Peyer's patch (tissue), 4 donors: ENCODE measurements around the gene UNC5A. TPM values are rescaled to one million over a fixed set of nuclear protein-coding genes. Genes with fewer than 3 reads are reported as not detected.

ENCODE experiments used
- DNase-seq, 3 donors: peaks; one replicate each; pipeline ENCODE4 v3.0.0-alpha.2; 2017 to 2019
- H3K27ac ChIP-seq, 4 donors: fragments of 200-600 bp; sonication (generic); one replicate each; pipeline ENCODE4 v1.5.1; 2016 to 2019
- H3K27me3 ChIP-seq, 2 donors: fragments of 200-600 bp; sonication (generic); one replicate each; pipeline ENCODE4 v1.5.1; 2019
- H3K36me3 ChIP-seq, 3 donors: fragments of 200-600 bp; sonication (generic); one replicate each; pipeline ENCODE4 v1.5.1; 2016 to 2019
- H3K4me1 ChIP-seq, 4 donors: fragments of 200-600 bp; sonication (generic); one replicate each; pipeline ENCODE4 v1.5.1; 2016 to 2019
- H3K4me3 ChIP-seq, 4 donors: fragments of 200-600 bp; sonication (generic); 1 replicate in 3 of 4; 2 replicates in 1 of 4; pipeline ENCODE4 v1.5.1; 2016 to 2019; ENCODE audit warnings: mild to moderate bottlenecking in 1 of 4
- H3K9me3 ChIP-seq, 4 donors: fragments of 200-600 bp; sonication (generic); one replicate each; pipeline ENCODE4 v1.5.1; 2016 to 2019; ENCODE audit warnings: mild to moderate bottlenecking in 1 of 4
- POLR2A ChIP-seq, 2 donors: fragments of 450-650 bp; IDR thresholded peaks; one replicate each; pipeline ENCODE4 v1.5.1; 2017; ENCODE audit warnings: antibody characterized with exemption in 2 of 2, mild to moderate bottlenecking in 2 of 2, moderate library complexity in 2 of 2
- total RNA-seq, 4 donors: library from RNA; depleted of rRNA; stranded (reverse); fragments of >200 nt; gene quantifications; one replicate each; pipeline ENCODE4 v1.1.0, GENCODE V29; 2016
- TF ChIP-seq, protein P1 (sequence below), 6 experiments: fragments of 450-650 bp in 4 of 6; fragments of 200-600 bp in 2 of 6; sonication (generic) in 1 of 6; IDR thresholded peaks; one replicate each; pipeline ENCODE4 v1.5.1; 2017 to 2019; ENCODE audit warnings: antibody characterized with exemption in 6 of 6, mild to moderate bottlenecking in 3 of 6, moderate library complexity in 1 of 6

Gene UNC5A
- total RNA-seq, 4 donors from 2014 or later: 0.18 TPM; not detected in 3

DNA sequence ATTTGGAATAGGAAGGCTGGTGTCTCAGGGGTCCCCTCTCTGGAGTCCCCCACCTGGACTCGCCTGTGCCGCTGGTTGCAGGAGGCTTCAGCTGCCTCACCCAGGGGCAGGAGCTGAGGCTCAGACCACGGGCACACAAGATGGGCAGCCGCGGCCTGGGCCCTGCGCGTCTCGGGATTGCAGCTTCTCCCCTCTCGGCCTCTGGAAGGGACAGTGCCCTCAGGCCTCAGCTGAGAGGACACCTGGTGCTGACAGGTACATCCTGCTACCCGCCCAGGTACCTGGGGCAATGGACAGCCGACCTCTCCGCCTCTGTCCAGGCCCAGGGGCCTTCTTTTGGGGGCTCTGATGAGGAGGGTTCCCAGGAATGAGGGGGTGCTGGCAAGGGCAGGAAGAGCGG lies 38.3 kb downstream of the UNC5A start:
- H3K4me1 ChIP-seq: no peaks in the 10 kb centered on the region
- H3K27me3 ChIP-seq: no peaks in the 10 kb centered on the region
- H3K9me3 ChIP-seq: no peaks in the 10 kb centered on the region
- DNase-seq: no peak
- no peak for TF ChIP-seq POLR2A (IDR thresholded peaks at IDR 0.05)
- TF ChIP-seq, protein P1, sequence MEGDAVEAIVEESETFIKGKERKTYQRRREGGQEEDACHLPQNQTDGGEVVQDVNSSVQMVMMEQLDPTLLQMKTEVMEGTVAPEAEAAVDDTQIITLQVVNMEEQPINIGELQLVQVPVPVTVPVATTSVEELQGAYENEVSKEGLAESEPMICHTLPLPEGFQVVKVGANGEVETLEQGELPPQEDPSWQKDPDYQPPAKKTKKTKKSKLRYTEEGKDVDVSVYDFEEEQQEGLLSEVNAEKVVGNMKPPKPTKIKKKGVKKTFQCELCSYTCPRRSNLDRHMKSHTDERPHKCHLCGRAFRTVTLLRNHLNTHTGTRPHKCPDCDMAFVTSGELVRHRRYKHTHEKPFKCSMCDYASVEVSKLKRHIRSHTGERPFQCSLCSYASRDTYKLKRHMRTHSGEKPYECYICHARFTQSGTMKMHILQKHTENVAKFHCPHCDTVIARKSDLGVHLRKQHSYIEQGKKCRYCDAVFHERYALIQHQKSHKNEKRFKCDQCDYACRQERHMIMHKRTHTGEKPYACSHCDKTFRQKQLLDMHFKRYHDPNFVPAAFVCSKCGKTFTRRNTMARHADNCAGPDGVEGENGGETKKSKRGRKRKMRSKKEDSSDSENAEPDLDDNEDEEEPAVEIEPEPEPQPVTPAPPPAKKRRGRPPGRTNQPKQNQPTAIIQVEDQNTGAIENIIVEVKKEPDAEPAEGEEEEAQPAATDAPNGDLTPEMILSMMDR (IDR thresholded peaks at IDR 0.05): no peak
- H3K36me3 ChIP-seq: no peaks in the 10 kb centered on the region
- no peak overlapping the region for H3K27ac ChIP-seq
- H3K4me3 ChIP-seq: no peak overlapping the region

DNA sequence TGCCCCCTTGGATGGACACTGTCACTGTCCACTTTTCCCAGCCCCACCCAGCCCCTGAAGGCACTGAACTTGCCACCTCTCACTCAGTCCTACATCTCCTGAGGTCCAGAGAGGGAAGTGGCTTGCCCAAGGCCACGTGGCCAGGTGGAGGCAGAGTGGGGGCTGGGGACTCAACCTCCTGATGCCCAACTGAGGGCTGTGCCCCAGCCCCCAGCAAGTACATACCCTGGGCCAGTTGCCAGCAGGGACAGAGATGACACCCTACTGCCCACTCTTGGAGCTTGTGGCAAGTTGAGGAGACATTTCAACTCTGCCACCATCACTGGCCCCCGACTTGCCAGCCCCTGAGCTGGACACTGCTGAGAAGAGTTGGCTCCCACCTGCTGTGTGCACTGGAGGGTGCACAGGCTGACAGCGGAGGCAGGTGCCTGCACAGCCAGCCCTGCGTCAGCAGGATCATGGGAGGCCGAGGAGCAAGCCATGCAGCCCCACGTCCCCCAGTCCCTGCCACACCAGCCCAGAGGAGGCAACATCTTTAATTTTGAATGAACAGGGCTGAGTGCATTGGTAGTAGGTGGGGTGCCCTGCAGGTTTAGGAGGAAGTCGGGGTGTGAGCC lies 39.4 kb downstream of the UNC5A start:
- no peak for DNase-seq
- Histone ChIP-seq H3K27ac (no peak overlapping the region), H3K36me3 (no peaks in the 10 kb centered on the region), H3K4me3 (no peak overlapping the region), H3K4me1 (no peaks in the 10 kb centered on the region), H3K9me3 (no peaks in the 10 kb centered on the region), H3K27me3 (no peaks in the 10 kb centered on the region)
- no peak for TF ChIP-seq POLR2A (IDR thresholded peaks at IDR 0.05)
- TF ChIP-seq, protein P1 (IDR thresholded peaks at IDR 0.05): no peak

DNA sequence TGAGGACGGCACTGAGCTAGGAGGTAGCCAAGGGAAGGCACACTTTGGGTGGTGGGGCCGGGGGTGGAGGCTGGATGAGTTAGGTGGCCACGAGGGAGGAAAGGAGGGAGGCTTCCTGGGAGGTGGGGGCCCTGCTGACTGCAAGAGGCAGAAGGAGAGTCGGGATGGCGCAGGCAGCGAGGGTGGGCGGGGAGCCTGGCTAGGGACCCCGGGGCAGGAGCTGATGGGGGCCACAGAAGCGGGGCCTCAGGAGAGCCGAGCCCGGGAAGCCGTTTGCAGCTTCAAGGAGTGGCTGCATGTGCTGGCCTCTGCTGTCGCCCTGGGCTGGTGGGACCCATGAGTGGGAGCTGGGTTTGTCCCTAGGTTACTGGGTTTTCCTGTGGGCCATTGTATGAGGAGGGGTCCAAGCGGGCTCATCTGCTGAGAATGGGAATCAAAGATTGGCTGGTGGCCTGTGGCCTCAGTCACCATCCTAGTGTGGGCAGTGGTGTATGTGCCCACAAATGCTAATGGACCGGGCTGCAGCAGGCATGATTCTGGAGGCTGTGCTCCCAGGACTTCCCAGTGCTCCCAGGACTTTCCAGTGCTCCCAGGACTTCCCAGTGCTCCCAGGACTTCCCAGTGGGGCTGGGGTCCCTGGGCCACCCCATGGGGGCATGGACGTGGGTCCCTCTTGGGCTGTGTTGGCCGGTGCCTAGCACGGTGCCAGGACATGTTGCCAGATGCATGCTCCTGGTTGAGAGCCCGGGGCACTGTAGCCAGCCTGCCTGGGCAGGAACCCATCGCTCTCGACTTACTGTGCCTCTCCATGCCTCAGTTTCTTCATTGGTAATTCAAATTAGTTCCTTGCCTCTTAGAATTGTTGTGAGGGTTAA lies 40.2 kb downstream of the UNC5A start:
- H3K36me3 ChIP-seq: no peaks in the 10 kb centered on the region
- no peak overlapping the region for H3K4me3 ChIP-seq
- no peaks in the 10 kb centered on the region for H3K27me3 ChIP-seq
- H3K9me3 ChIP-seq: no peaks in the 10 kb centered on the region
- DNase-seq: no peak
- no peak overlapping the region for H3K27ac ChIP-seq
- TF ChIP-seq, protein P1 (IDR thresholded peaks at IDR 0.05): no peak
- no peak for TF ChIP-seq POLR2A (IDR thresholded peaks at IDR 0.05)
- H3K4me1 ChIP-seq: no peaks in the 10 kb centered on the region

DNA sequence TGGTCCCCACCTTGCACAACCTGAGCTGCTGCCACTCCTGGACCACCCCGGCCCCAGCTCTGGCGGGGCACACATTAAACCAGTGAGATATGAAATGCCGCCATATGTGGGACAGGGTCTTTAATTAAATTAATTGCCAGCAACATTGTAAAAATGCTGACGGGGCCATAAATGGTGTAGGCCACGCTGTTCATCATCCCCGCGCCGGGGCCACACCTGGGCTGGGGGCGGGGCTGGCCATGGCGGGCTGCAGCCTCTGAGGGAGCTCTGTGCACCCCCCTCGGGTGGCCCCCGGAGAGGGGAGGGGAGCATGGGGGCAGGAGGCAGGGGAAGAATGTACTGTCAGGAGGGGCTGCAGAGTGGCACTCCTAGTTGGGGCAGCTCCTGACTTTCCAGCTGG lies 41.0 kb downstream of the UNC5A start:
- H3K27me3 ChIP-seq: no peaks in the 10 kb centered on the region
- no peaks in the 10 kb centered on the region for H3K9me3 ChIP-seq
- no peaks in the 10 kb centered on the region for H3K4me1 ChIP-seq
- TF ChIP-seq, protein P1 (IDR thresholded peaks at IDR 0.05): no peak
- TF ChIP-seq POLR2A (IDR thresholded peaks at IDR 0.05): no peak
- DNase-seq: no peak
- H3K36me3 ChIP-seq: no peaks in the 10 kb centered on the region
- H3K4me3 ChIP-seq: no peak overlapping the region
- no peak overlapping the region for H3K27ac ChIP-seq

DNA sequence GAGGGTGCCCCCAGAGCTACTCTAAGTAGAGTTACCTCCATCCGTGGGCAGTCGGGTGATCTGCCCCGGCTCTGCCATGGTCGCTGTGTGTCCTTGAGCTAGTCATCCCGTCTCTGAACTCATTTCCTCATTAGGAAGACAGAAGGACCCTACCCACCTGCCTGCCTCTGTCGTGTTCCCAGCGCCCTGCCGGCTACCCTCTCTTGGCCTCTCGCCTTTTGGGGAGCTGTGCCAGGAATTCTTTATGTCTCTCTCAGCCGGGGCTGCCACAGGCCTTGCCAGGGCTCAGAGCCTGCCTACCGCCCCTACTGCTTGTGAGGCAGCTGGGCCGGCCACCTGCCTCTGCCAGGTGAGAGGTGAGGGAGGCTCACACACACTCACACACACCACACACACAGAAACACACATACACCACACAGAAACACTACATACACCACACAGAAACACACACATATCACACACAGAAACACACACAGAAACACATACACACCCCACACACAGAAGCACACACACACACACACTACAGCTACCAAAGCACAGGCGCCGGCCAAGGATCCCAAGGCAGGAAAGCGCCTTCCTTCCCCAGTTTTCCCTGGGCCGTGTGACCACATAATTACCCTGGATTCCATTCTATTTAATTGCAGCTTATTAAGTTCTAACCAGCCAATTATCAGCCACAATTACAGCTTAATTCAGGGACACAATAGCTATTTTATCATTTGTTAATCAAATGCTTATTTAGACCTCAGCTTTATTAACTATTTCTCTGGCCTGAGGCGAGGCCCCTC lies 41.7 kb downstream of the UNC5A start:
- Histone ChIP-seq H3K4me1 (no peaks in the 10 kb centered on the region), H3K36me3 (no peaks in the 10 kb centered on the region), H3K9me3 (no peaks in the 10 kb centered on the region), H3K4me3 (no peak overlapping the region), H3K27me3 (no peaks in the 10 kb centered on the region), H3K27ac (no peak overlapping the region)
- no peak for DNase-seq
- TF ChIP-seq, protein P1 (IDR thresholded peaks at IDR 0.05): no peak
- no peak for TF ChIP-seq POLR2A (IDR thresholded peaks at IDR 0.05)
